Activated B cell treated with CpG ODN at 0.5 μM for 24 hours (primary cell): ENCODE data around the gene PDIA3. TPM values are rescaled to one million over a fixed set of nuclear protein-coding genes. Genes with fewer than 3 reads are reported as not detected.

Experiments
- ATAC-seq: fragments of 200-7000 bp; cut with Tn5 transposase; one replicate; pipeline ENCODE4 v1.10.0; 2021; ENCODE audit warnings: low read depth, mild to moderate bottlenecking, moderate library complexity
- CTCF ChIA-PET: fragments of 350-600 bp; sonication (Branson Sonifier 250); formaldehyde crosslinking; loops from one replicate; lab custom pipeline; 2021; ENCODE audit warnings: antibody characterized with exemption; lab: Charles Lee
- POLR2A ChIA-PET: fragments of 350-600 bp; sonication (Branson Sonifier 250); formaldehyde crosslinking; loops from one replicate; lab custom pipeline; 2021; ENCODE audit warnings: antibody characterized with exemption; lab: Charles Lee
- DNase-seq: peaks from one replicate; pipeline ENCODE4 v3.0.0; 2022
- H3K27ac Mint-ChIP-seq: one replicate; pipeline ENCODE4 v1.8.0; 2020; ENCODE audit warnings: mixed read lengths
- H3K27me3 Mint-ChIP-seq: one replicate; pipeline ENCODE4 v1.8.0; 2021; ENCODE audit warnings: mixed read lengths
- H3K36me3 Mint-ChIP-seq: one replicate; pipeline ENCODE4 v1.8.0; 2021; ENCODE audit warnings: low read depth, mixed read lengths
- H3K4me1 Mint-ChIP-seq: one replicate; pipeline ENCODE4 v1.8.0; 2021; ENCODE audit warnings: mixed read lengths
- H3K4me3 Mint-ChIP-seq: one replicate; pipeline ENCODE4 v1.8.0; 2020; ENCODE audit warnings: mild to moderate bottlenecking, mixed read lengths
- H3K9me3 Mint-ChIP-seq: one replicate; pipeline ENCODE4 v1.8.0; 2020; ENCODE audit warnings: mixed read lengths
- intact Hi-C: fragments of 100-400 bp; cut with micrococcal nuclease; formaldehyde crosslinking; loops from one replicate; pipeline ENCODE4 v1.15.1; 2024
- total RNA-seq: library from RNA; stranded (reverse); gene quantifications from 2 replicates; pipeline ENCODE4 v1.2.3, GENCODE V29; 2022
- TF ChIP-seq, protein P1 (sequence below): fragments of 200-600 bp; IDR thresholded peaks from one replicate; pipeline ENCODE4 v1.8.0; 2022; ENCODE audit warnings: antibody characterized with exemption, mild to moderate bottlenecking

PDIA3 gene
- total RNA-seq, 1 donor from 2014 or later = 179 TPM

DNA sequence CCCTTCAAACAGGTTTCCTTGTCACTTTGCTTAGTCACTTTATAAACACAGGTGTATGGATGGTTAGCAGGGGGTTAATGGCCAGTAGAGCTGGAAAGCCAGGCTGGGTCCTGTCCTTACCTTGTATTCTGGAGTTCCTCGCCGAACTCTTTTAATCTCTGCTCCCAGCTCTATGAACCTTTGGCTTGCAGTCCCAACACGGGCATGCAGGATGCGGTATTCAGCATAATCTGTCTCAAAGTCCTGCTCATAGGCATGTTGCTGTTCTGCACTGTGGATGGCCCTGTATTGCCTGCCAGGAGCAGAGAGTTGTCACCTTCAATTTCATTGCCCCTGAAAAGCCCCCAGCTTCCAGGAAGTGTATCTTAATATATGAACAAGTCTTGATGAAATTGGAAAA, 27.8 kb downstream of the PDIA3 start:
- no peaks in the 10 kb centered on the region for H3K27me3 Mint-ChIP-seq
- POLR2A ChIA-PET = interaction anchor here (0.6 to 10.1 kb wide), 3 partner anchors 8 to 35 kb away, joined by 3 to 509 read pairs (median 80); partner anchors contain the start of genes HYPK, SERF2 and SERINC4
- no peaks in the 10 kb centered on the region for H3K9me3 Mint-ChIP-seq
- TF ChIP-seq, protein P1, sequence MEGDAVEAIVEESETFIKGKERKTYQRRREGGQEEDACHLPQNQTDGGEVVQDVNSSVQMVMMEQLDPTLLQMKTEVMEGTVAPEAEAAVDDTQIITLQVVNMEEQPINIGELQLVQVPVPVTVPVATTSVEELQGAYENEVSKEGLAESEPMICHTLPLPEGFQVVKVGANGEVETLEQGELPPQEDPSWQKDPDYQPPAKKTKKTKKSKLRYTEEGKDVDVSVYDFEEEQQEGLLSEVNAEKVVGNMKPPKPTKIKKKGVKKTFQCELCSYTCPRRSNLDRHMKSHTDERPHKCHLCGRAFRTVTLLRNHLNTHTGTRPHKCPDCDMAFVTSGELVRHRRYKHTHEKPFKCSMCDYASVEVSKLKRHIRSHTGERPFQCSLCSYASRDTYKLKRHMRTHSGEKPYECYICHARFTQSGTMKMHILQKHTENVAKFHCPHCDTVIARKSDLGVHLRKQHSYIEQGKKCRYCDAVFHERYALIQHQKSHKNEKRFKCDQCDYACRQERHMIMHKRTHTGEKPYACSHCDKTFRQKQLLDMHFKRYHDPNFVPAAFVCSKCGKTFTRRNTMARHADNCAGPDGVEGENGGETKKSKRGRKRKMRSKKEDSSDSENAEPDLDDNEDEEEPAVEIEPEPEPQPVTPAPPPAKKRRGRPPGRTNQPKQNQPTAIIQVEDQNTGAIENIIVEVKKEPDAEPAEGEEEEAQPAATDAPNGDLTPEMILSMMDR = no peak
- H3K4me1 Mint-ChIP-seq = peaks cover 52% of the 10 kb centered on the region
- DNase-seq (no peak), ATAC-seq (no peak)
- no peak overlapping the region for H3K4me3 Mint-ChIP-seq
- peaks cover 76% of the 10 kb centered on the region for H3K36me3 Mint-ChIP-seq
- CTCF ChIA-PET = no interaction called here
- intact Hi-C loops = no loop called here
- no peak overlapping the region for H3K27ac Mint-ChIP-seq

DNA sequence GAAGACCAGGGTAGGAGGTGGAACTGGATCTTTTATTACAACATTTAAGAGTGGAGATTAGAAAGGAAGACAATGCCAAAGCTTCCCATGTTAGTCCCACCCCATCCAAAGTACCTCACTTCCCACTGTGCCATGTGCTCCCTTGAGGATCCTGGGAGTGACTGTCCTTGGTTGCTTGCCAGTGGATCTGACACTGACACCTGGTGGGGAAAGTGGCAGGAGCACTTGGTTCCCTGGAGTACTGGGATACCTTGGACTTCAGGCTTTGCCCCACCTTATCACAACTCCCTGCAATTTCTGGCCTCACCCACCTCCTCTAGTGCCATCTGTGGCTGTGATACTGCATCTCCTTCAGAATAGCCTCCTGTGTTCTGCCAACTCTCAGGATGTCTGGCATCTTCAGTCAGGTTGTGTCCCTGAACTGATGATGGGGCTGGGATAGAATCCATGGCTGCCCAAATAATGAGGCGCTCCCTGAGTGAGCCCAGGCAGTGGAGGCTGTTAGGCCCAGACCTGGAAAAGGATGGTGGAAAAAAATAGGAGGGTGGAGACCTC, 29.2 kb downstream of the PDIA3 start:
- Mint-ChIP-seq H3K4me1 (peaks cover 46% of the 10 kb centered on the region), H3K9me3 (no peaks in the 10 kb centered on the region), H3K27me3 (no peaks in the 10 kb centered on the region), H3K4me3 (peak overlapping the region; percentile 96), H3K27ac (peak overlapping the region; percentile 96), H3K36me3 (peaks cover 62% of the 10 kb centered on the region)
- ChIA-PET CTCF (interaction anchor here (2.4 kb wide), 1 partner anchor 52 kb away, joined by 8 read pairs; the partner anchor contains the start of gene WDR76), POLR2A (interaction anchor here (0.6 to 10.1 kb wide), 13 partner anchors 10 to 936 kb away, joined by 3 to 509 read pairs (median 12); partner anchors contain the start of genes B2M, HYPK, MFAP1 and PATL2)
- TF ChIP-seq, protein P1 = no peak
- no peak for DNase-seq
- intact Hi-C loops = no loop called here
- ATAC-seq = no peak

DNA sequence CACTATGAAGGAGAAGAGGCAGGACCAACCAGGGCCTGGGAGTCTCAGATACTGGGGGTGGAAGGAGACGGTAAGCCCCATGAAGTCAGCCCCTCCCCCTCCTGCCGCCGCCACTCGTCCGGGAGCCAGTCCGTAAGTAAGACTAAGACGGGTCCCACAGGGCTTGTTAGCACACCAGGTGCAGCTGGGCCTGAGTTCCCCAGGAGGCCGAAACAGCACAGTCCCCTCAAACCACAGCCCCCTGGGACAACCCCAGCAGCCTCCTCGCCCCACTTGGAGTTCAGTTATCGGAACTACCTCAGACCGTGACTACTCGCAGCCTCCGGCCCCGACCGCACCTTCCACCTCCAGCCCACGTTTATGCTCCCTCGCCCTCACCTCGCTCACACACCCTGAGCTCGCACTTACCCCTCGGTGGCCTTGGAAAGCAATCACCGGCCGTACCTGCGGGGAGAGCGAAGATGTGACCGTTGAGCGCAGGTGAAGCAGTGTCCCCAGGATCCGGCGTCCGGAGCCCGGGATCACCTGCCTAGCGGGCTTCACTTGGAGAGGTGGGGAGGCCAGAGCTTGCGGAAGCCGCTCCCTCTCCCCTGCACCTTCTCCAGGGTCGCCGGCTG, 30.0 kb downstream of the PDIA3 start:
- Mint-ChIP-seq H3K36me3 (peaks cover 55% of the 10 kb centered on the region), H3K4me1 (peaks cover 46% of the 10 kb centered on the region), H3K9me3 (no peaks in the 10 kb centered on the region), H3K4me3 (peak overlapping the region; percentile 96), H3K27me3 (no peaks in the 10 kb centered on the region), H3K27ac (peak overlapping the region; percentile 96)
- POLR2A ChIA-PET = interaction anchor here (0.5 to 10.1 kb wide), 20 partner anchors 11 to 1201 kb away, joined by 3 to 509 read pairs (median 6); partner anchors contain the start of genes B2M, HYPK, MAP1A and MFAP1
- DNase-seq = peak; percentile 83
- ATAC-seq = peak; percentile 71
- TF ChIP-seq, protein P1 = no peak
- intact Hi-C loops = loop anchor here (1.0 to 2.0 kb wide), 5 partner anchors 24 to 951 kb away; partner anchors contain the start of genes HYPK, PDIA3 and SERINC4
- CTCF ChIA-PET = interaction anchor here (0.8 to 2.9 kb wide), 9 partner anchors 14 to 52 kb away, joined by 3 to 49 read pairs (median 6); partner anchors contain the start of genes MFAP1, PDIA3, SERF2 and WDR76

DNA sequence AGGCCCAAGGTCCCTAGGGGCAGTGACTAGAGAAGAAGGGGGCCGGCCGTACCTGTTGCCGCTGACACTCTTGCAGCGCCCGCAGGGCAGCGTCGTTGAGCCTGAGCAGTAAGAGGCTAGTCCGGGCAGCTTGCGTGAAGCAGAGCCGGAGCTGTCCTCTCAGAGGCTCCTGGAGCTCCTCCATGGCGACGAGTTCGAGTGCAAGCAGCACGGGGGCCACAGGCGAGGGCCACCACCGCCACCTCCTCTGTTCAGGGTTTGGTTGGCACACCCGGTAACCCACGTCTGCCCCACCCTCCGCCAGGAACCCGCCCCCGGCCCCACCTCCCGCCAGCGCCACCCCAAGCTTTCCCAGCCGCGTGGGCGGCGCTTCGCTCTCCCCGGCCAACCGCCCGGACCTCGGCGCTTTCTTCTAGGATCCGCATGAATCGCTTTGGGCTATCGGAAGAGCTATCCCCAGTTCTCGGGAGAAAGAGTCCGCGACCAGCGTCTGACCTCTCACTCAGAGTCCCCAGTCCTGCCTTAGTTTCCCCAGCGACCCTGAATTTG, 30.6 kb downstream of the PDIA3 start, which contains the start of gene ELL3:
Gene ELL3 (minus strand): TSS at position 249 of the 549 bp plus-strand sequence. CDS start 65 bp downstream, at position 184.
- TF ChIP-seq, protein P1 = no peak
- peak; percentile 82 for DNase-seq
- peak; percentile 62 for ATAC-seq
- H3K36me3 Mint-ChIP-seq = peaks cover 51% of the 10 kb centered on the region
- H3K27ac Mint-ChIP-seq = peak within 1 kb of the TSS; percentile 96
- ChIA-PET CTCF (interaction anchor here (0.8 to 2.9 kb wide), 11 partner anchors 8 to 51 kb away, joined by 3 to 49 read pairs (median 6); partner anchors contain the start of genes HYPK, MFAP1, PDIA3 and SERF2), POLR2A (interaction anchor here (0.5 to 10.1 kb wide), 26 partner anchors 11 to 1202 kb away, joined by 3 to 509 read pairs (median 4); partner anchors contain the start of genes B2M, HYPK, MAP1A and MFAP1)
- intact Hi-C loops = loop anchor here (1.0 to 2.0 kb wide), 8 partner anchors 13 to 950 kb away; partner anchors contain the start of genes FRMD5, HYPK, MFAP1 and PDIA3
- no peaks in the 10 kb centered on the region for H3K27me3 Mint-ChIP-seq
- peak within 1 kb of the TSS; percentile 96 for H3K4me3 Mint-ChIP-seq
- H3K9me3 Mint-ChIP-seq = no peaks in the 10 kb centered on the region
- H3K4me1 Mint-ChIP-seq = peaks cover 44% of the 10 kb centered on the region
